ENCODE measurements around the gene CHML. TPM values are rescaled to one million over a fixed set of nuclear protein-coding genes. Genes with fewer than 3 reads are reported as not detected.

The CHML gene
- total RNA-seq, 1 donor from 2014 or later: 9.5 TPM

DNA sequence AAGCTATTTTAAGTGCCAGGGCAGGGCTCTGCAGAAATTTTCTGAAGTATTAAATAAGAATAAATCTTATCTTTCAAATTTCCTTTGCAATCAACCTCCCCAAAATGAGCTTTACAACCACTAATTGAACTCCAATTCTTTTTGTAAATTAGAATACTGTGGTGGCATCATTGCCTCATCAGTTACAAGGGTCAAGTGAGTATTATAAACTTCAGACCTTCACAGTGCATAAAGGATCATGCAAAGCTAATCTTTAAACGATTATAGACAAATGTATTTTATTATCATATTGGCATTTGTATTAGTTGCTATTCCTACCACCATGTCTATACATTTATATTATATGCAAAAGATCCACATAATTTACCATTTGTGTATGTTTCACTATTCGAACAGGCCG, 7.2 kb downstream of the CHML start:
- H3K4me3 ChIP-seq (ENCODE audit: low read depth, low read length): no peak overlapping the region
- TF ChIP-seq, protein P1, sequence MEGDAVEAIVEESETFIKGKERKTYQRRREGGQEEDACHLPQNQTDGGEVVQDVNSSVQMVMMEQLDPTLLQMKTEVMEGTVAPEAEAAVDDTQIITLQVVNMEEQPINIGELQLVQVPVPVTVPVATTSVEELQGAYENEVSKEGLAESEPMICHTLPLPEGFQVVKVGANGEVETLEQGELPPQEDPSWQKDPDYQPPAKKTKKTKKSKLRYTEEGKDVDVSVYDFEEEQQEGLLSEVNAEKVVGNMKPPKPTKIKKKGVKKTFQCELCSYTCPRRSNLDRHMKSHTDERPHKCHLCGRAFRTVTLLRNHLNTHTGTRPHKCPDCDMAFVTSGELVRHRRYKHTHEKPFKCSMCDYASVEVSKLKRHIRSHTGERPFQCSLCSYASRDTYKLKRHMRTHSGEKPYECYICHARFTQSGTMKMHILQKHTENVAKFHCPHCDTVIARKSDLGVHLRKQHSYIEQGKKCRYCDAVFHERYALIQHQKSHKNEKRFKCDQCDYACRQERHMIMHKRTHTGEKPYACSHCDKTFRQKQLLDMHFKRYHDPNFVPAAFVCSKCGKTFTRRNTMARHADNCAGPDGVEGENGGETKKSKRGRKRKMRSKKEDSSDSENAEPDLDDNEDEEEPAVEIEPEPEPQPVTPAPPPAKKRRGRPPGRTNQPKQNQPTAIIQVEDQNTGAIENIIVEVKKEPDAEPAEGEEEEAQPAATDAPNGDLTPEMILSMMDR (conservative IDR thresholded peaks at IDR 0.05; ENCODE audit: low read depth, low read length): no peak
- DNase-seq (ENCODE audit: low read depth): no peak

DNA sequence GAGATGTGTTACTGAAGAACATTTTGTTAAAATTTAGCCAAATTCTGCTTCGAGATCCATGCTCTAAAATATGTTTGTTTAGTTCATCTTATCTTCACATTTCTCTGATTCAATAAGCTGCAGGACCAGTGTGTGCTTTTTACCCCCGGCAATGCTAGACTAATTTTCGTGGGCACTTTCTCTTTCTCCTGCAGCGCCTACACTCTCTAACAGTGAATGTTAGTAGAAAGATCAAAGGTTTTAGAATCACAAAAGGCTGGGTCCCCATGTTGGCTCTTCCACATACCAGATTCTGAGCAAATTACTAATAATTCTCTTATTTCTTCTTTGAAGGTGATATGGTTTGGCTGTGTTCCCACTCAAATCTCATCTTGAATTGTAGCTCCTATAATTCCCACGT, 8.5 kb downstream of the CHML start:
- TF ChIP-seq, protein P1 (conservative IDR thresholded peaks at IDR 0.05; ENCODE audit: low read depth, low read length): no peak
- no peak for DNase-seq (ENCODE audit: low read depth)
- no peak overlapping the region for H3K4me3 ChIP-seq (ENCODE audit: low read depth, low read length)

DNA sequence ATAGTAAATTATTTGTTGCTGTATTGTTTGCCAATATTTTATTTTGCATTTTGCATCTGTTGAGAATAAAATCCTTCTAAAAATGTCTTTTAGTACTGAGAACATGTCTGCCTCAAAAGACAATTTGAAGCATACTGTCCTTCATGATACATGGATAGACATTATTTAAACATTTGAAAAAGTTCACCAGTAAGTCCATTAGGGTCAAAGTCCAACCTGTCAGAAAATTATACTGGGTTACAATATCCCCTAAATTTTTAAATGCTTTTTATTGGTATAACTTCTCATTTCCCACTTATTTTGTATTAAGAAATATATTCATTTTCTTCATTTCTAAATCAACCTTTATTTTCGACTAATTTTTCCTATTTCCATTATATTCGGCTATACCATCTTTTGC, 9.3 kb downstream of the CHML start:
- no peak overlapping the region for H3K4me3 ChIP-seq (ENCODE audit: low read depth, low read length)
- TF ChIP-seq, protein P1 (conservative IDR thresholded peaks at IDR 0.05; ENCODE audit: low read depth, low read length): no peak
- DNase-seq (ENCODE audit: low read depth): no peak

DNA sequence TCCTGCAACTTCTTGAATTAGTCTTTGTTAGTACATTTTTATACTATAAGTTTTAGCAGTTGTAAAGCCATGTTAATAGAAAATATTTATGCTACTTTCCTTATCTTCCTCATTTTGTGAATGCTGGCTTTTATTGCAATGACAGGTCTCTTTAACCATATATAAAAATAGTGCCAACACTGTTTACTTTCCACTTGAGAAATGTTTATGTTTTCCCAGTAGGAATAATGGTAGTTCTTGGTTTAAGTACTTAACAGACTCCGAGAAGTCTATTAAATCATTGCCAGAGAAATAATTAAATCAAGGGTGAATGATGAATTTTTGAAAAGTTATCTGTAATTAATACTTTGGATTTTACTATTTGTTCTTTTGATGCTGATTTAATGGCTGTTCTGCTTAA, 9.7 kb downstream of the CHML start:
- TF ChIP-seq, protein P1 (conservative IDR thresholded peaks at IDR 0.05; ENCODE audit: low read depth, low read length): no peak

DNA sequence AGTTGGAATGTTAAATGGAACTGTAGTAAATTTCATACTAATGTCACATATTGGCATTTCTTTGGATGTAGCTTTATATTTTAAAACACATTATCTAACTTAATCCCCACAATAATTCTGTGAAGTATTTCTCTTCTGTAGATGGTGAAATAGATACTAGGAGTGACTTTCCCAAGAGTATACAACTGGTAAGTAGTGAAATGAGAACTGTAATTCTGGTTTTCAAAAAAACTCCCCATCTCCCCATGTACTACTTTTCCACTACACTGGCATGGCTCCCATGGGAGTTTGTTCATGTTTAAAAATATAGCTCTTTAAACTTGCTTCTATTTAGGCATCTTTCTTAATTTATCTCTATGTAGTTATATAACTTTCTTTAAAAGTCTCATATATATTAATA, 10.2 kb downstream of the CHML start:
- TF ChIP-seq, protein P1 (conservative IDR thresholded peaks at IDR 0.05; ENCODE audit: low read depth, low read length): no peak
- no peak overlapping the region for H3K4me3 ChIP-seq (ENCODE audit: low read depth, low read length)
- no peak for DNase-seq (ENCODE audit: low read depth)

More for the DNA sequence above, 9.7 kb downstream of the CHML start:
- H3K4me3 ChIP-seq (ENCODE audit: low read depth, low read length): no peak overlapping the region
- DNase-seq (ENCODE audit: low read depth): no peak

DNA sequence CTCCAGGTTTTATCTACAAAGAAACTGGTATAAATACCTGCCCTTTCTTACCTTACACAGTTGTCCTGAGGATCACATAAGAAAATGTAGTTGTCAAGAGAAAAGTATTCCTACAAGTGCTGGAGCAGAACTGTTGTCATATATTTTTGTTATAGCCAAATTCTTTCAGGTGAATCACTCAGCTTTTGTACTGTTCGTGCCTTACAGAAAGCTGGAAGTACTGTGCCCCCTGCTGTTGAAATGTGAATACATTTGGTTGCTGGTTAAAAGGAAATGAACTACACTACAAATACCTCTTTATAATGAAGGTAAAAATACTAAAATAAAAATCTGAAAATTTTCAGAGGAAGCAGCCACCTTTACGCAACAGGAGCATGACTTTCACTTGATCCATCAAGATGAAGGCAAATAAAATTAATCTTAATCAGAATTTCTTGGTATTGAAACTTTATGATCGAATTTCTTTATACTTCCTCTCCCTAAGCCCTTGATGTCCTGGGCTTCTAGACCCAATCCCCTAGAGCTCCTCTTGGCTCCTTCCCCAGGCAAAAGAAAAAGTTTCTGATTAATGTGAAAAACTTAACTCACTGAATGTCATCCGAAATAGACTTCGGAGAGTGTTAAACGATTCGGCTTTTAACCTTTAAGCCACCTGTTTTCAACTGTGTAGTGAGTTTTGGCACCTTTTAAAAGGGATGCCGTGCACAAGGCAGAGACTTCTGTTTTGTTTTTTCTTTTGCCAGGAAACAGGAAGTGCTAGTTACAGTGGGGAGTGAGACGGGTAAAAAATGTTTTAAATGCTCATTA, 12.5 kb downstream of the CHML start:
- DNase-seq (ENCODE audit: low read depth): peak; percentile 74
- TF ChIP-seq, protein P1 (conservative IDR thresholded peaks at IDR 0.05; ENCODE audit: low read depth, low read length): peak; percentile 79
- no peak overlapping the region for H3K4me3 ChIP-seq (ENCODE audit: low read depth, low read length)

DNA sequence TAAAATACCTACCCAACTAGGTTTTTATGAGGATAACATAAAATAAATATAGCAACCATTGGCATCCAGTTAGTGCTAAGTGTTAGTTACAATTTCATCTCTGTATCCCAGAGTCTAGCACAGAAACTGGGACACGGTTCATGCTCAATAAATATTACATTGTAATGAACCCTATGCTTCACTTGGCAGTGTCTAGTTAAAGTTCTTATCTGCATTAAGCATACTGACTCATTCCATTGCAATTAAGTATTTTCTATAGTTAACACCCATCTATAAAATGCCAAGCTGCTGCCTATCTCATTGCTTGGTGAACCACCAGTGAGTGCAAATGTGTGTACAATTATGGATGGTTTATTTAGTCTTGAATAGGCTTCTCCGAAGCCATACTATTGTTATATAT, 15.2 kb downstream of the CHML start:
- DNase-seq (ENCODE audit: low read depth): no peak
- no peak overlapping the region for H3K4me3 ChIP-seq (ENCODE audit: low read depth, low read length)
- TF ChIP-seq, protein P1 (conservative IDR thresholded peaks at IDR 0.05; ENCODE audit: low read depth, low read length): no peak
